Measurements from ENCODE around the gene PDPK1.

DNA sequence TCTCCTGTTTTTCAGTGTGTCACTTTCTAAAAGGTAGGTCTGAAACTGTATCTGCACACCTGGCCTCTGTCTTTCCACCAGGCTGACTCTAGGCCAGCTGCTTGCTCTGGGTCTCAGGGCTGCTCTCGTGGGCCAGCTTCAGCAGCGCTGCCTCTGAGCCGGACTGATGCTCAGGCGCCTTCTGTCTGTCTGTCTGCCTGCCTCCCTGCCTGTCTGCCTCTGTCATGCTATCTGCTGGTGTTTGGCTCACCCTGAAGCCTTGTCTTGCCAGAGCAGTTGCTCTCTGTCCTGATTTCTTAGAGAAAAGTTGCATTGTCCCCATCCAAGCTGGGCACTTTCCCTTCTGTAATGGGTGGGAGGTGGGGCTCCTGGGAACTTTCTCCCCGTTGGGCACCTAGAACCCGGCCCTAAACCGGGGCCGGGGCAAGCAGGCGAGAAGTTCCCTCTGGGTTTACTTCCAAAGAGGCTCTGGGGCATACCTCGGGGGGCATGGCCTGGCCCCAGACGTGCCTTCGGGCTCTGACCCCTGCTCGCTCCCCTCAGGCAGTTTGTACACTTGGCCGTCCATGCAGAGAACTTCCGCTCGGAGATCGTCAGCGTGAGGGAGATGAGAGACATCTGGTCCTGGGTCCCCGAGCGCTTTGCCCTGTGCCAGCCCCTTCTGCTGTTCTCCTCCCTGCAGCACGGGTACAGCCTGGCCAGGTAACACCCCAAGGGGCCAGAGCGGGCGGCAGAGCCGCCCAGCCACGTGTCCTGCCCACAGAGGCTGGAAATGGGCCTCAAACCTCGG, 39.9 kb upstream of the PDPK1 start:
- TF ChIP-seq PPARA (CRISPR knock-in tag; IDR thresholded peaks at IDR 0.05; ENCODE audit: borderline replicate concordance) (no peak), ZFP30 (CRISPR knock-in tag; IDR thresholded peaks at IDR 0.05) (no peak), ISL1 (CRISPR knock-in tag; IDR thresholded peaks at IDR 0.05) (no peak)
- TF ChIP-seq, protein P1, sequence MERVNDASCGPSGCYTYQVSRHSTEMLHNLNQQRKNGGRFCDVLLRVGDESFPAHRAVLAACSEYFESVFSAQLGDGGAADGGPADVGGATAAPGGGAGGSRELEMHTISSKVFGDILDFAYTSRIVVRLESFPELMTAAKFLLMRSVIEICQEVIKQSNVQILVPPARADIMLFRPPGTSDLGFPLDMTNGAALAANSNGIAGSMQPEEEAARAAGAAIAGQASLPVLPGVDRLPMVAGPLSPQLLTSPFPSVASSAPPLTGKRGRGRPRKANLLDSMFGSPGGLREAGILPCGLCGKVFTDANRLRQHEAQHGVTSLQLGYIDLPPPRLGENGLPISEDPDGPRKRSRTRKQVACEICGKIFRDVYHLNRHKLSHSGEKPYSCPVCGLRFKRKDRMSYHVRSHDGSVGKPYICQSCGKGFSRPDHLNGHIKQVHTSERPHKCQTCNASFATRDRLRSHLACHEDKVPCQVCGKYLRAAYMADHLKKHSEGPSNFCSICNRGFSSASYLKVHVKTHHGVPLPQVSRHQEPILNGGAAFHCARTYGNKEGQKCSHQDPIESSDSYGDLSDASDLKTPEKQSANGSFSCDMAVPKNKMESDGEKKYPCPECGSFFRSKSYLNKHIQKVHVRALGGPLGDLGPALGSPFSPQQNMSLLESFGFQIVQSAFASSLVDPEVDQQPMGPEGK (CRISPR knock-in tag; IDR thresholded peaks at IDR 0.05; ENCODE audit: borderline replicate concordance), result no peak
